ENCODE data around the gene ATAT1.

DNA sequence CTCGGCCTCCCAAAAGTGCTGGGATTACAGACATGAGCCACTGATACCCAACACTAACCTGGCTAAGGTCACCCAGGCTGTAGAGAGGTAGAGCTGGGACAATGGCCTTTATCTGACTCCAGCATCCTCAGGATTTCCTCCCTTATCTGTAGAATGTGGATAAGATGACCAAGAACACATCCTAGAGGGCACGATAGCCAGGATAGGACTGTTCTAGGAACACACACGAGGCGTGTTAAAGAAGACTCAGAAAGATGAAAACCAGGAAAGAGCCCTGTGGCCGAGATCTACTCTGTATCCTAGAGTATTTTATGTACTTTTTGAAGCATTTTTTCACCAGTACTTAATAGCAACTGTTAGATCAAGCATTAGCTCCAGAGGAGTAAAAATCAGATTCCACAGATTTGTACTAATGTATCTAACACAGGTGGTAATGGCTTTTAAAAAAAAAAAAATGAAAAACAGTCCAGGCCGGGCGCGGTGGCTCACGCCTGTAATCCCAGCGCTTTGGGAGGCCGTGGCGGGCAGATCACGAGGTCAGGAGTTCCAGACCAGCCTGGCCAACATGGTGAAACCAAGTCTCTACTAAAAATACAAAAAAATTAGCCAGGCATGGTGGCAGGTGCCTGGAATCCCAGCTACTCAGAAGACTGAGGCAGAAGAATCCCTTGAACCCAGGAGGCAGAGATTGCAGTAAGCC, 26.9 kb upstream of the ATAT1 start:
- TF ChIP-seq, protein P1, sequence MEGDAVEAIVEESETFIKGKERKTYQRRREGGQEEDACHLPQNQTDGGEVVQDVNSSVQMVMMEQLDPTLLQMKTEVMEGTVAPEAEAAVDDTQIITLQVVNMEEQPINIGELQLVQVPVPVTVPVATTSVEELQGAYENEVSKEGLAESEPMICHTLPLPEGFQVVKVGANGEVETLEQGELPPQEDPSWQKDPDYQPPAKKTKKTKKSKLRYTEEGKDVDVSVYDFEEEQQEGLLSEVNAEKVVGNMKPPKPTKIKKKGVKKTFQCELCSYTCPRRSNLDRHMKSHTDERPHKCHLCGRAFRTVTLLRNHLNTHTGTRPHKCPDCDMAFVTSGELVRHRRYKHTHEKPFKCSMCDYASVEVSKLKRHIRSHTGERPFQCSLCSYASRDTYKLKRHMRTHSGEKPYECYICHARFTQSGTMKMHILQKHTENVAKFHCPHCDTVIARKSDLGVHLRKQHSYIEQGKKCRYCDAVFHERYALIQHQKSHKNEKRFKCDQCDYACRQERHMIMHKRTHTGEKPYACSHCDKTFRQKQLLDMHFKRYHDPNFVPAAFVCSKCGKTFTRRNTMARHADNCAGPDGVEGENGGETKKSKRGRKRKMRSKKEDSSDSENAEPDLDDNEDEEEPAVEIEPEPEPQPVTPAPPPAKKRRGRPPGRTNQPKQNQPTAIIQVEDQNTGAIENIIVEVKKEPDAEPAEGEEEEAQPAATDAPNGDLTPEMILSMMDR (IDR thresholded peaks at IDR 0.05), result no peak
- TF ChIP-seq POLR2A (IDR thresholded peaks at IDR 0.05), result no peak
